Mesothelial cell of epicardium (in vitro differentiated cells): ENCODE data around the gene HIPK3. TPM values are rescaled to one million over a fixed set of nuclear protein-coding genes. Genes with fewer than 3 reads are reported as not detected.
"Not testable (repeated sequence)": the region's sequence is repeated elsewhere in the genome, so short reads cannot be mapped to it uniquely, and the experiment has no call there.

Experiments
- DNase-seq, 2 experiments: peaks; one replicate each; pipeline ENCODE4 v3.0.0; 2021; ENCODE audit warnings: low spot score in 2 of 2; ENCODE audit not compliant: unreplicated experiment in 2 of 2
- H3K27ac Mint-ChIP-seq: 2 replicates; pipeline ENCODE4 v1.8.0; 2021; ENCODE audit warnings: mixed read lengths
- H3K27me3 Mint-ChIP-seq: 2 replicates; pipeline ENCODE4 v1.8.0; 2021; ENCODE audit warnings: low read depth, mixed read lengths
- H3K36me3 Mint-ChIP-seq: 2 replicates; pipeline ENCODE4 v1.8.0; 2021; ENCODE audit warnings: mixed read lengths
- H3K4me1 Mint-ChIP-seq: 2 replicates; pipeline ENCODE4 v1.8.0; 2021; ENCODE audit warnings: mixed read lengths
- H3K4me3 Mint-ChIP-seq: 2 replicates; pipeline ENCODE4 v1.8.0; 2021; ENCODE audit warnings: mild to moderate bottlenecking, moderate library complexity, mixed read lengths
- H3K9me3 Mint-ChIP-seq: 2 replicates; pipeline ENCODE4 v1.8.0; 2021; ENCODE audit warnings: mixed read lengths
- total RNA-seq: library from RNA; stranded (reverse); gene quantifications from 3 replicates; pipeline ENCODE4 v1.2.1, GENCODE V29; 2021
- TF ChIP-seq, protein P1 (sequence below): fragments of 200-600 bp; sonication (generic); IDR thresholded peaks from one replicate; pipeline ENCODE4 v1.5.0; 2021; ENCODE audit warnings: antibody characterized with exemption; ENCODE audit not compliant: unreplicated experiment

HIPK3 gene
- total RNA-seq, 1 donor from 2014 or later, result 73.3 TPM

DNA sequence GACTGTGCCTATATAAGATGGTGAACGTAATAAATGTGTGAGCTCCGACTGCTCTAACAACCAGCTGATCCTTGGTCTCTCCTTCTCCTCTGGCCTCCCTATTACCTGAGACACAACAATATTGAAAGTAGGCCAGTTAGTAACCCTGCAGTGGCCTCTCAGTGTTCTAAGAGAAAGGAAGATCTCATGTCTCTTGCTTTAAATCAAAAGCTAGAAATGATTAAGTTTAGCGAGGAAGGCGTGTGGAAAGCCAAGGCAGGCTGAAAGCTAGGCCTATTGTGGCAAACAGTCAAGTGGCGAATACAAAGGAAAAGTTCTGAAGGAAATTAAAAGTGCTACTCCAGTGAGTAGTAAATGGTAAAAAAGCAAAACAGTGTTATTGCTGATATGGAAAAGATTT, 39.5 kb downstream of the HIPK3 start:
- H3K36me3 Mint-ChIP-seq, result peaks cover 40% of the 10 kb centered on the region
- TF ChIP-seq, protein P1, sequence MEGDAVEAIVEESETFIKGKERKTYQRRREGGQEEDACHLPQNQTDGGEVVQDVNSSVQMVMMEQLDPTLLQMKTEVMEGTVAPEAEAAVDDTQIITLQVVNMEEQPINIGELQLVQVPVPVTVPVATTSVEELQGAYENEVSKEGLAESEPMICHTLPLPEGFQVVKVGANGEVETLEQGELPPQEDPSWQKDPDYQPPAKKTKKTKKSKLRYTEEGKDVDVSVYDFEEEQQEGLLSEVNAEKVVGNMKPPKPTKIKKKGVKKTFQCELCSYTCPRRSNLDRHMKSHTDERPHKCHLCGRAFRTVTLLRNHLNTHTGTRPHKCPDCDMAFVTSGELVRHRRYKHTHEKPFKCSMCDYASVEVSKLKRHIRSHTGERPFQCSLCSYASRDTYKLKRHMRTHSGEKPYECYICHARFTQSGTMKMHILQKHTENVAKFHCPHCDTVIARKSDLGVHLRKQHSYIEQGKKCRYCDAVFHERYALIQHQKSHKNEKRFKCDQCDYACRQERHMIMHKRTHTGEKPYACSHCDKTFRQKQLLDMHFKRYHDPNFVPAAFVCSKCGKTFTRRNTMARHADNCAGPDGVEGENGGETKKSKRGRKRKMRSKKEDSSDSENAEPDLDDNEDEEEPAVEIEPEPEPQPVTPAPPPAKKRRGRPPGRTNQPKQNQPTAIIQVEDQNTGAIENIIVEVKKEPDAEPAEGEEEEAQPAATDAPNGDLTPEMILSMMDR, result no peak
- H3K27me3 Mint-ChIP-seq, result no peaks in the 10 kb centered on the region
- no peak for DNase-seq
- no peak overlapping the region for H3K4me3 Mint-ChIP-seq
- H3K9me3 Mint-ChIP-seq, result peaks cover 13% of the 10 kb centered on the region
- no peak overlapping the region for H3K27ac Mint-ChIP-seq
- H3K4me1 Mint-ChIP-seq, result peaks cover 7% of the 10 kb centered on the region

DNA sequence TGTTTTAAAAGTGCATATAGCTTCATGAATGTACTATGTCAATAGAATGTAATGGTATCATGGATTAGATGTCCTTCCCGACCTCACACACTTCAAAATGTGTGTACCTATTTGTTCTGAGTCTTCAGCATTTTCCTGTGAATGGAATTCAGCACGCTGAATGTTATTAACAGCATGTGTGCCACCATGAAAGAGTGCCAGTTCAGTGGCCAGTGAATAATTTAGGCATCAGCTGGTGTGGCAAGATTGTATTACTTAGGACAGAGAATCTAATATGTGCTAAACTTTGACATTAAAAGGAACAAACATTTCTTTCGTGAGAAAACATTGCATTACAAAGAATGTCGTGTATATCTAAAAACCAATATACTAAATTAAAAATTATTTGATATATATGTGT, 46.4 kb downstream of the HIPK3 start:
- Mint-ChIP-seq H3K27ac (no peak overlapping the region), H3K27me3 (no peaks in the 10 kb centered on the region), H3K4me1 (peaks cover 7% of the 10 kb centered on the region), H3K4me3 (no peak overlapping the region), H3K9me3 (peaks cover under 1% of the 10 kb centered on the region), H3K36me3 (peaks cover 9% of the 10 kb centered on the region)
- DNase-seq, result no peak
- TF ChIP-seq, protein P1, result no peak

DNA sequence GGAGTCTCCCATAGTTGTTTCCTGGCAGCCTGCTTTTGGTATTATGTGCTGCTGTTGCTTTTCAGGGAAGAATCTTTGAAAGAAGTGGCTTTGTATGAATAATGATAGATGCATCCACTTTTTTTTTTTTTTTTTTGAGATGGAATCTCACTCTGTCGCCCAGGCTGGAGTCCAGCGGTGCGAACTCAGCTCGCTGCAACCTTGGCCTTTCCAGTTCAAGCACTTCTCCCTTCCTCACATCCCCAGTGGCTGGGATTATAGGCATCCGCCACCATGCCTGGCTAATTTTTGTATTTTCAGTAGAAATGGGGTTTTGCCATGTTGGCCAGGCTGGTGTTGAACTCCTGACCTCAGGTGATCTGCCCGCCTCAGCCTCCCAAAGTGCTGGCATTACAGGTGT, 49.6 kb downstream of the HIPK3 start:
- not testable (repeated sequence) for H3K9me3 Mint-ChIP-seq, H3K27me3 Mint-ChIP-seq, H3K27ac Mint-ChIP-seq, H3K36me3 Mint-ChIP-seq, DNase-seq, H3K4me1 Mint-ChIP-seq, H3K4me3 Mint-ChIP-seq

DNA sequence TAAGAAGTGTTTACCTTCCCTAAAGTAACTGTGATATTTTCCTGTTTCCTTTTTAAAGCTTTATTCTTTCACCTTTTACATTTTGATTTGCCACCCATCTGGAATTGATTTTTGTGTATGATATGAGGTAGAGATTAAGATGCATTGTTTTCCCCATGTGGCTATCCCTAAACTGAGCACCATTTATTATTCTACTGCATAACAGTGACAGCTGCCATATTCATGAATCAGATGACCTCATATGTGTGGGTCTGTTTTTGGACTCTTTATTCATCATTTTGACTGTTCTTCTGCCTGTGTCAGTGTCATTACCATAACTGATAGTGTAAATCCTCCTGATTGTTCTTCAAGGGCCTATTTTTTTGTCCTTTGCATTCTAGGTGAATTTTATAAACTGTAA, 50.8 kb downstream of the HIPK3 start:
- no peak for DNase-seq
- Mint-ChIP-seq H3K4me1 (peaks cover 7% of the 10 kb centered on the region), H3K9me3 (no peaks in the 10 kb centered on the region), H3K27ac (peak overlapping the region; percentile 43), H3K27me3 (no peaks in the 10 kb centered on the region), H3K4me3 (no peak overlapping the region), H3K36me3 (peaks cover 3% of the 10 kb centered on the region)
- TF ChIP-seq, protein P1, result no peak

DNA sequence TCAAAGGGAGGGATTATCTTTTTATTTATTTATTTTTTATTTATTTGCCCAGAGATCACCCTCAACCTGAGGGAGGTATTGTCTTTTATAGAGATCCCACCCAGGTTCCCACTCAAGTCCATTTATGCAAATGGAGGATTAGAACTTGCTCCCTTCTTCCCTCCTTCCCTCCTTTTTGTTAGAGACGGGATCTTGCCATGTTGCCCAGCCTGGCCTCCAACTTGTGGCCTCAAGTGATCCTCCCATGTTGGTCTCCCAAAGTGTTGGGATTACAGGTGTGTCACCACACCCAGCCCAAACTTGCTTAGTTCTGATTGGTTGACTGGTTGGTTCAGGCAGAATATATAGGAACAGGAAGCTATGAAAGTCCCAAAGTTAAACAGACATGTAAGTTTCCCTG, 51.9 kb downstream of the HIPK3 start:
- TF ChIP-seq, protein P1, result no peak
- Mint-ChIP-seq H3K36me3 (peaks cover 2% of the 10 kb centered on the region), H3K27ac (peak overlapping the region; percentile 43), H3K9me3 (no peaks in the 10 kb centered on the region), H3K4me1 (peaks cover 7% of the 10 kb centered on the region), H3K27me3 (no peaks in the 10 kb centered on the region), H3K4me3 (no peak overlapping the region)
- no peak for DNase-seq

DNA sequence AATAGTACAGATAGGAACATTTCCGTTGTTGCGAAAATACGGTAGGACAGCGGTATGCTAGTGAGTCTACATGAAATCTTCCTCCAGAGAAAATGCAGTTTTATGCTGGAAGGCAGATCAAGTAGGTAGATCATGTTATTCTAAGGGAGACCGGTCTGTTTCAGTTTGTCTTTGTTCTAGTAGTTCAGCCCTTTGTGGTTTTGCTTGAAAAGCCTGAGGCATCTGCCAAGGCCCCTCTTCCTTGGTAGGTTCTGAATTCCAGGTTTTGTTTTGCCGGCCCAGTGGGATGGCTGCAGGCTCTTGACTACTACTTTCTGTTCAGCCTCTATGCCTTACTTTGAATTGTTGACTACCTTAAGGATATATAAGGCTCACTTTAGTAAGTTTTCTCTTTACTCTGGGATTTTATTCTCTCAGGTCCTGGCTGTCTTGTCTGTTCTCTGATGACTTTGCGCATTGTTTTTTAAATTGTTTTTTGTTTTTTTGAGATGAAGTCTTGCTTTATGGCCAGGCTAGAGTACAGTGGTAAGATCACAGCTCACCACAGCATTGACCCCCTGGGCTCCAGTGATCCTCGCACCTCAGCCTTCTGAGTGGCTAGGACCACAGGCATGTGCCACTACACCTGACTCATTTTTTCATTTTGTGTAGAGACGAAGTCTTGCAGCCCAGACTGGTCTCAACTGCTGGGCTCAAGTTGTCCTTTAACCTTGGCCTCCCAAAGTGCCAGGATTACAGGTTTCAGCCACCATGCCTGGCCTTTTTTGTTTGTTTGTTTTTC, 53.7 kb downstream of the HIPK3 start:
- no peak overlapping the region for H3K4me3 Mint-ChIP-seq

More for the DNA sequence above, 53.7 kb downstream of the HIPK3 start:
- TF ChIP-seq, protein P1, result no peak
- peaks cover 7% of the 10 kb centered on the region for H3K4me1 Mint-ChIP-seq
- H3K27me3 Mint-ChIP-seq, result no peaks in the 10 kb centered on the region
- peaks cover 2% of the 10 kb centered on the region for H3K36me3 Mint-ChIP-seq
- no peaks in the 10 kb centered on the region for H3K9me3 Mint-ChIP-seq
- peak overlapping the region; percentile 73 for H3K27ac Mint-ChIP-seq
- DNase-seq, result no peak
